Glutamatergic neuron (in vitro differentiated cells): ENCODE data around the gene HGFAC. TPM values are rescaled to one million over a fixed set of nuclear protein-coding genes. Genes with fewer than 3 reads are reported as not detected.

Experiments
- DNase-seq: peaks from one replicate; pipeline ENCODE4 v3.0.0; 2022
- H3K27ac Mint-ChIP-seq: one replicate; pipeline ENCODE4 v1.8.0; 2020; ENCODE audit warnings: mild to moderate bottlenecking, mixed read lengths, inconsistent platforms; ENCODE audit not compliant: unreplicated experiment
- H3K27me3 Mint-ChIP-seq: one replicate; pipeline ENCODE4 v1.8.0; 2020; ENCODE audit warnings: mild to moderate bottlenecking, moderate library complexity, mixed read lengths, inconsistent platforms; ENCODE audit not compliant: unreplicated experiment
- H3K36me3 Mint-ChIP-seq: one replicate; pipeline ENCODE4 v1.8.0; 2020; ENCODE audit warnings: mild to moderate bottlenecking, mixed read lengths, inconsistent platforms; ENCODE audit not compliant: unreplicated experiment
- H3K4me1 Mint-ChIP-seq: one replicate; pipeline ENCODE4 v1.8.0; 2020; ENCODE audit warnings: mild to moderate bottlenecking, low read depth, mixed read lengths, inconsistent platforms; ENCODE audit not compliant: unreplicated experiment
- H3K4me3 Mint-ChIP-seq: one replicate; pipeline ENCODE4 v1.8.0; 2020; ENCODE audit warnings: mild to moderate bottlenecking, mixed read lengths, inconsistent platforms; ENCODE audit not compliant: unreplicated experiment
- H3K9me3 Mint-ChIP-seq: one replicate; pipeline ENCODE4 v1.8.0; 2020; ENCODE audit warnings: mild to moderate bottlenecking, moderate library complexity, mixed read lengths, inconsistent platforms; ENCODE audit not compliant: unreplicated experiment
- total RNA-seq: library from RNA; stranded (reverse); fragmentation: NEBNext Ultra II Directional; extraction: Animal tissue kit (Norgen Biotek cat#: 25700); gene quantifications from one replicate; pipeline ENCODE4 v1.2.1, GENCODE V29; 2021; ENCODE audit not compliant: unreplicated experiment
- TF ChIP-seq, protein P1 (sequence below): fragments of 200-600 bp; sonication (generic); IDR thresholded peaks from one replicate; pipeline ENCODE4 v1.5.0; 2021; ENCODE audit not compliant: partially characterized antibody, unreplicated experiment

Gene HGFAC
- total RNA-seq, 1 donor from 2014 or later = 9.4 TPM

DNA sequence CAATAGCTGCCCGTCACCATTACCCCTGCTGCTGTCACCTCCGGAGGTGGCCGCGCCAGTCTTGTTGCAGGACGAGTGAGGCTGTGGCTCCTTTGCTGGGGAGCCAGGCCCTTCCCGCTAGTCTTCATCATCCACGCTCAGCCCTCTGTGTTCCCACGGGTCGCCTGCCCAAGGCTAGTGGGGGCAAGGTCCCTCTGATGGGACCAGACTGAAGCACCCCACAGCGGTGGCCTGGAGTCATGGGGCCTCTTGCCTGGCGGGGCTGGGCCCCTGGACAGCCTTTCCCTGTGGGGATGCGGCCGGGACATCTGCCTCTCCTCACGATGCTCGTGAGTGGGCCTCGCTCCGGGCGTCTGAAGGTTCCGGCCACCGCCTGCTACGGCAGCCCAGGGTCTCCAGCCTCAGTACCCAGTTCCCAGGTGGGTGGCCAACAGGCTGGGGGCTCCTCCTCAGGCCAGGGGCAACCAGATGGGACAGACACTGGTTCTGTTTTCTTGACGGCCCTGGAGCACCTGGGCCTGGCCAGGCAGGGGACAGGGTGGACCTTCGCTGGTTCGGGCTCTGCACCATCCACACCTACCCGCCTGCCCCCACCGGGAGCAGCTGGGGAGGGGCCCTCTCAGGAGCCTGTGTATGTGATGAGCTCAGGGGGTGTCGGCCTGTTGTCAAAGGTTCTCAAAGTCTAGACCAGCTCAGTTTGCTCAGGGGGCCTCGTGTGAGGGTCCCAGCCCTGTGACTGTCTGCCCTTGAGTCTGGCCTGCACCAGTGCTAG is 53.6 kb downstream of the HGFAC start:
- TF ChIP-seq, protein P1, sequence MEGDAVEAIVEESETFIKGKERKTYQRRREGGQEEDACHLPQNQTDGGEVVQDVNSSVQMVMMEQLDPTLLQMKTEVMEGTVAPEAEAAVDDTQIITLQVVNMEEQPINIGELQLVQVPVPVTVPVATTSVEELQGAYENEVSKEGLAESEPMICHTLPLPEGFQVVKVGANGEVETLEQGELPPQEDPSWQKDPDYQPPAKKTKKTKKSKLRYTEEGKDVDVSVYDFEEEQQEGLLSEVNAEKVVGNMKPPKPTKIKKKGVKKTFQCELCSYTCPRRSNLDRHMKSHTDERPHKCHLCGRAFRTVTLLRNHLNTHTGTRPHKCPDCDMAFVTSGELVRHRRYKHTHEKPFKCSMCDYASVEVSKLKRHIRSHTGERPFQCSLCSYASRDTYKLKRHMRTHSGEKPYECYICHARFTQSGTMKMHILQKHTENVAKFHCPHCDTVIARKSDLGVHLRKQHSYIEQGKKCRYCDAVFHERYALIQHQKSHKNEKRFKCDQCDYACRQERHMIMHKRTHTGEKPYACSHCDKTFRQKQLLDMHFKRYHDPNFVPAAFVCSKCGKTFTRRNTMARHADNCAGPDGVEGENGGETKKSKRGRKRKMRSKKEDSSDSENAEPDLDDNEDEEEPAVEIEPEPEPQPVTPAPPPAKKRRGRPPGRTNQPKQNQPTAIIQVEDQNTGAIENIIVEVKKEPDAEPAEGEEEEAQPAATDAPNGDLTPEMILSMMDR = no peak
- Mint-ChIP-seq H3K27me3 (peaks cover 5% of the 10 kb centered on the region), H3K27ac (no peak overlapping the region), H3K4me3 (no peak overlapping the region), H3K36me3 (no peaks in the 10 kb centered on the region), H3K9me3 (peaks cover 2% of the 10 kb centered on the region), H3K4me1 (no peaks in the 10 kb centered on the region)
- DNase-seq = no peak

DNA sequence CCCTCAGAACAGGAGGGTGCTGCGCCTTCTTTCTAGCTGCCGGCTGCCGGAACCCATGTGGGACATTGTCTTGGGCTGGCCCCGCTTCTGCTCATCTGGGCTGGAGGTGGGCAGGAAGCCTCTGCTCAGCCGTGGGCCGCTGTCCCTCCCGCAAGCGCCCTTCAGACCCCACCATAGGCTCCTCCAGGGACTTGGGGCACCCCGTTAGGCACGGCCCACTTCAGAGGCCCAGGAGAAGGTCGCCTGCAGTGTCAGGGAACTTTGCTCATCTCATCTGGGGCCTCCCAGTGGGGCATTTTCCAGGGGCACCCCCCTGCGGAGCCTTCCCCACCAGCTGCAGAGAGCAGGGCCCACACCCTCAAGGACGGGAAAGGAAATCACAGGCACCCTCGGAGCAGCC is 54.3 kb downstream of the HGFAC start:
- no peak for DNase-seq
- Mint-ChIP-seq H3K36me3 (no peaks in the 10 kb centered on the region), H3K4me1 (no peaks in the 10 kb centered on the region), H3K27ac (no peak overlapping the region), H3K27me3 (peaks cover 5% of the 10 kb centered on the region), H3K4me3 (no peak overlapping the region), H3K9me3 (peaks cover 2% of the 10 kb centered on the region)
- TF ChIP-seq, protein P1 = no peak

DNA sequence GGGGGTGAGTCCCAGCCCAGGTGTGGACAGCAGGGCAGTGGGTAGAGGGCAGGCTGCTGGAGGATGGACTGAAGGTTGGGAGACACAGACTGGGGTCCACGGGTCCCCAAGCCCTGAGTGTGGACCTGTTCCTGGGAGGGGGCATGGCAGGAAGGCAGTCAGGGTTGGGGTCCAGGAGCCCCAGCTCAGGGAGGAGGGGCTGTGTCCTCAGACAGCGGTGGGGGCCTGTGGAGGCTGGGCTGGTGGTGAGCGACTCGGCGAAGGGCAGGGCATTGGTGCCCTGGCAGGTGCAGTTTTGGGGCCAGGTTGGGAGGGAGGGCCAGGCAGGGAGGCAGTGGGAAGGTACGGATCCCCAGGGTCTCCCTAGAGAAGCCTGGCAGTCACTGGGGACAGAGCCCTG is 55.3 kb downstream of the HGFAC start:
- peaks cover 3% of the 10 kb centered on the region for H3K4me1 Mint-ChIP-seq
- TF ChIP-seq, protein P1 = no peak
- H3K27ac Mint-ChIP-seq = no peak overlapping the region
- H3K4me3 Mint-ChIP-seq = no peak overlapping the region
- DNase-seq = no peak
- H3K9me3 Mint-ChIP-seq = no peaks in the 10 kb centered on the region
- no peaks in the 10 kb centered on the region for H3K36me3 Mint-ChIP-seq
- peaks cover 3% of the 10 kb centered on the region for H3K27me3 Mint-ChIP-seq

DNA sequence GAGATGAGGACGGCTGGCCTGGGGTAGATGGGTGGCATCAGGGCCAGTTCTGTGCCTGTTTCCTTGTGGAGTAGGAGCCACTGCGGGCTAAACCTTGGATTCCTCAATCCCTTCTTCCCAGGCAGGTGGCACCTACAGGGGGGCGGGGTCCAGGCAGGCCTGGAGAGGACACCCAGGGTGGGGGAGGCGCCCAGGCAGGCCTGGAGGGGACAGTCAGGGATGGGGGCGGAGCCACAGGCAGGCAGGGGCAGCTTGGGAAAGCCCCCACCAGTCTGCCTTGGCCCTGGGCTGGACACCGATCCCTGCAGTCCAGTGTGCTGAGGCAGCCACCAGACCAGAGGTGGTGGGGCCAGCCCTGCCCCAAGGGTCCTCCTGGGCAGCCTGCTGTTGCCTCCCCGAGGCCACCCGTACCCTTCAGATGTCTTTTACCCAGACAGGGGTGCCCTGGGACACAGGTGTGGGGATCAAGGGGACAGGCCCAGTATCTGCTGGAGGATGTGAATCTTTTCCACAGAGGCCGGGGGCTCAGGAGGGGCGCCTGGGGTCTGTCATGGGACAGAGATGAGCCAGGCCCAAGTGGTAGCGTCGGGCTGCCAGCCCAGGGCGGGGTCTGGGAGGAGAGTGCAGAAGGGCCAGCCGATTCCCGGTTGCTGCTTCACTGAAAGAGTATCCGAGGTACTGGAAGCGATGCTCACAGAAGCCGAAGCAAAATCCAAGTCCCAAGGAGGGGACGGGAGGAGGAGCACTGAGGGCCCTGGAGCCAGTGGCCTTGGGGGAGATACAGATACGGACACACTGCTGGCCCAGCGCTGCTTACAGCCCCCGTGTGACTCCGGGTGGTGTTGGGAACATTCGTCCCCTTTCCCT is 56.0 kb downstream of the HGFAC start:
- H3K27me3 Mint-ChIP-seq = peaks cover 3% of the 10 kb centered on the region
- no peak overlapping the region for H3K4me3 Mint-ChIP-seq
- no peak for DNase-seq
- TF ChIP-seq, protein P1 = no peak
- H3K27ac Mint-ChIP-seq = no peak overlapping the region
- peaks cover 3% of the 10 kb centered on the region for H3K4me1 Mint-ChIP-seq
- H3K36me3 Mint-ChIP-seq = no peaks in the 10 kb centered on the region
- H3K9me3 Mint-ChIP-seq = no peaks in the 10 kb centered on the region

DNA sequence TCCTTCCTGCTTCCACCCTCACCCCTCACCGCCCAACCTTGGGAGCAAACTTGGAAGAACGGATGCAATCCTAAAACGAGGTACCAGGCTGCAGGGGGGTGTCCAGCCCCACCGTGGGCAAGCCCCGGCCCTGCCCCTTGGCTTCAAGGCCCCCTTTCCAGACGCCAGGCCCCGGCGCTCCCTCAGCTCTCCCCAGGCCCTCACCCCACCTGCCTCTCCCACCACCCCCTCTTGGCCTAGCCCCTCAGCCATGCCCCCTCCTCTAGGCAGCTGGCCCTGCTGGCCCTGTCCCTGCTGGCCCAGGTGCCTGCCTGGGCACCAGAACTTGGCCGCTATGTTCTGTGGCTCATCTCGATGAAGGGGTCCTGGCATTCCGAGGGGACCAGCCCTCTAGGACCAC is 56.6 kb downstream of the HGFAC start:
- TF ChIP-seq, protein P1 = no peak
- no peak for DNase-seq
- H3K9me3 Mint-ChIP-seq = peaks cover 2% of the 10 kb centered on the region
- H3K4me3 Mint-ChIP-seq = no peak overlapping the region
- peaks cover 4% of the 10 kb centered on the region for H3K27me3 Mint-ChIP-seq
- peaks cover 3% of the 10 kb centered on the region for H3K4me1 Mint-ChIP-seq
- no peak overlapping the region for H3K27ac Mint-ChIP-seq
- H3K36me3 Mint-ChIP-seq = no peaks in the 10 kb centered on the region
